HepG2 (cell line): ENCODE results near the gene ARFGAP2. TPM values are rescaled to one million over a fixed set of nuclear protein-coding genes. Genes with fewer than 3 reads are reported as not detected.

Experiments used
- ARNTL ChIP-seq: sonication (generic); formaldehyde crosslinking; IDR thresholded peaks from 2 replicates; pipeline ENCODE4 v1.4.0; 2020; ENCODE audit warnings: mild to moderate bottlenecking, missing genetic modification reagents
- FOXM1 ChIP-seq: sonication (generic); formaldehyde crosslinking; IDR thresholded peaks from 2 replicates; pipeline ENCODE4 v1.5.0; 2020; ENCODE audit warnings: missing genetic modification reagents
- HNRNPLL ChIP-seq: fragments of 200-400 bp; formaldehyde crosslinking; IDR thresholded peaks from 2 replicates; pipeline ENCODE4 v1.6.1; 2017; ENCODE audit warnings: mild to moderate bottlenecking, low read depth, low read length; ENCODE audit not compliant: poor library complexity, severe bottlenecking
- KLF9 ChIP-seq: IDR thresholded peaks from 2 replicates; pipeline ENCODE4 v1.6.1; 2016; ENCODE audit warnings: low read depth
- POLR2AphosphoS5 ChIP-seq: IDR thresholded peaks from 2 replicates; pipeline ENCODE4 v1.6.1; 2012; ENCODE audit warnings: low read depth, low read length
- RBFOX2 ChIP-seq: fragments of 200-400 bp; formaldehyde crosslinking; IDR thresholded peaks from 2 replicates; pipeline ENCODE4 v1.6.1; 2017; ENCODE audit warnings: low read depth, mild to moderate bottlenecking, low read length
- RFX5 ChIP-seq: IDR thresholded peaks from 2 replicates; pipeline ENCODE4 v1.6.1; 2011; ENCODE audit warnings: low read depth, low read length, improper control_type of control experiment
- SP2 ChIP-seq: sonication (generic); formaldehyde crosslinking; IDR thresholded peaks from 2 replicates; pipeline ENCODE4 v1.5.1; 2020; ENCODE audit warnings: mild to moderate bottlenecking, missing genetic modification reagents
- TGIF2 ChIP-seq: IDR thresholded peaks from 2 replicates; pipeline ENCODE4 v1.6.1; 2016; ENCODE audit warnings: control low read depth, missing compliant biosample characterization
- THYN1 ChIP-seq: sonication (generic); formaldehyde crosslinking; IDR thresholded peaks from 2 replicates; pipeline ENCODE4 v1.8.1; 2023; ENCODE audit warnings: low read depth, mild to moderate bottlenecking, moderate library complexity, missing genetic modification reagents, borderline replicate concordance
- ZMYM3 ChIP-seq: sonication (generic); formaldehyde crosslinking; IDR thresholded peaks from 2 replicates; pipeline ENCODE4 v1.5.1; 2020; ENCODE audit warnings: mild to moderate bottlenecking, missing genetic modification reagents
- ZNF430 ChIP-seq: sonication (generic); formaldehyde crosslinking; IDR thresholded peaks from 2 replicates; pipeline ENCODE4 v1.9.0; 2021; ENCODE audit warnings: mild to moderate bottlenecking, missing genetic modification reagents
- ZNF703 ChIP-seq: sonication (generic); formaldehyde crosslinking; IDR thresholded peaks from 2 replicates; pipeline ENCODE4 v1.5.1; 2020; ENCODE audit warnings: missing genetic modification reagents, mild to moderate bottlenecking, moderate library complexity, borderline replicate concordance
- polyA plus RNA-seq, 8 experiments: library from polyadenylated mRNA; depleted of rRNA in 3 of 8; stranded (reverse) in 7 of 8; unstranded in 1 of 8; fragments of >200 nt; fragmentation: Illumina TruSeq in 4 of 8; extraction: Trizol in 4 of 8; gene quantifications; 2 replicates each; pipeline versions ENCODE4 v1.2.1 to v1.2.3, GENCODE V29; 2011 to 2016; ENCODE audit warnings: low read depth in 4 of 8, missing spikeins in 1 of 8, mixed read lengths in 1 of 8; ENCODE audit not compliant: insufficient read depth in 1 of 8
- total RNA-seq, 5 experiments: library from RNA; depleted of rRNA; stranded (reverse); fragments of >200 nt; fragmentation: Illumina TruSeq; extraction: Trizol; gene quantifications; 2 replicates each; pipeline ENCODE4 v1.2.3, GENCODE V29; 2016; ENCODE audit warnings: low read depth in 1 of 5
- TF ChIP-seq, protein P1 (sequence below): sonication (generic); formaldehyde crosslinking; IDR thresholded peaks from 2 replicates; pipeline ENCODE4 v1.5.0; 2020; ENCODE audit warnings: mild to moderate bottlenecking, missing genetic modification reagents, borderline replicate concordance
- TF ChIP-seq, protein P2 (sequence below): sonication (generic); formaldehyde crosslinking; IDR thresholded peaks from 2 replicates; pipeline ENCODE4 v1.4.0; 2020; ENCODE audit warnings: missing genetic modification reagents
- TF ChIP-seq, protein P3 (sequence below): sonication (generic); formaldehyde crosslinking; IDR thresholded peaks from 2 replicates; pipeline ENCODE4 v1.4.0; 2020; ENCODE audit warnings: missing genetic modification reagents
- TF ChIP-seq, protein P4 (sequence below): sonication (generic); formaldehyde crosslinking; IDR thresholded peaks from 2 replicates; pipeline ENCODE4 v1.9.0; 2022; ENCODE audit warnings: missing genetic modification reagents, mild to moderate bottlenecking, borderline replicate concordance
- TF ChIP-seq, protein P5 (sequence below): sonication (generic); formaldehyde crosslinking; IDR thresholded peaks from 2 replicates; pipeline ENCODE4 v1.8.0; 2022; ENCODE audit warnings: low read depth, missing genetic modification reagents

Gene ARFGAP2
- total and polyA plus RNA-seq, 2 of the 13 experiments (the other 11 are each of a cell fraction or from before 2014, with no cell fraction given), result 32.3 to 75.3 TPM

DNA sequence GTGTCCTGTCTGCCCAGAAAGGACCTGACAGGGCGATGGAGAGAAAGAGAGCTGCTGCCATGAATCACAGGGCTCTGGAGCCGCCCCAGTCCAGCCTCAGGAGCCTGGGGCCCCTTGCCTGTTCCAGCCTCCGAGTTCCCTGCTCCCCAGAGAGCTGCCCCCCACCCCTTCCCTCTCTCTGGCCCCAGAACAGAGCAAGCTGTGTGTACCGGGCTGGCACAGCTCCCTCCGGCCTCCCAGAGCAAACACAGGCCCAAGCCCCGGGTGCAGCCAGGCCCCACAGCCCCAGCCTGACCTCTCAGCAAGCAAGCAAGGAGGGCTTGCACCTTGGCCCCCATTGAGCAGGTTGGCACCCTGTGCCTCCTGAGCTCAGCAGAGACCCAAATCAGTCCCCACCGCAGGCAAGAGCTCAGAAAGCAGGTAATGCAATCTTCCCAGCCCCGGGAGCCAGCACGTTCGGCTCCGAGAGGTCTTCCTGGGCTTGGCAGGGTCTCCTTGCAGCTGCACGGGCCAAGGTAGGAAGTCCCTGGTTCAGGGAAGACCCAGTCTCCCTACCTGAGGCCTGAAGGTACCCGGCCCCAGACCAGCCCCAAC, 8.1 kb upstream of the ARFGAP2 start (continued):
- TF ChIP-seq, protein P1, sequence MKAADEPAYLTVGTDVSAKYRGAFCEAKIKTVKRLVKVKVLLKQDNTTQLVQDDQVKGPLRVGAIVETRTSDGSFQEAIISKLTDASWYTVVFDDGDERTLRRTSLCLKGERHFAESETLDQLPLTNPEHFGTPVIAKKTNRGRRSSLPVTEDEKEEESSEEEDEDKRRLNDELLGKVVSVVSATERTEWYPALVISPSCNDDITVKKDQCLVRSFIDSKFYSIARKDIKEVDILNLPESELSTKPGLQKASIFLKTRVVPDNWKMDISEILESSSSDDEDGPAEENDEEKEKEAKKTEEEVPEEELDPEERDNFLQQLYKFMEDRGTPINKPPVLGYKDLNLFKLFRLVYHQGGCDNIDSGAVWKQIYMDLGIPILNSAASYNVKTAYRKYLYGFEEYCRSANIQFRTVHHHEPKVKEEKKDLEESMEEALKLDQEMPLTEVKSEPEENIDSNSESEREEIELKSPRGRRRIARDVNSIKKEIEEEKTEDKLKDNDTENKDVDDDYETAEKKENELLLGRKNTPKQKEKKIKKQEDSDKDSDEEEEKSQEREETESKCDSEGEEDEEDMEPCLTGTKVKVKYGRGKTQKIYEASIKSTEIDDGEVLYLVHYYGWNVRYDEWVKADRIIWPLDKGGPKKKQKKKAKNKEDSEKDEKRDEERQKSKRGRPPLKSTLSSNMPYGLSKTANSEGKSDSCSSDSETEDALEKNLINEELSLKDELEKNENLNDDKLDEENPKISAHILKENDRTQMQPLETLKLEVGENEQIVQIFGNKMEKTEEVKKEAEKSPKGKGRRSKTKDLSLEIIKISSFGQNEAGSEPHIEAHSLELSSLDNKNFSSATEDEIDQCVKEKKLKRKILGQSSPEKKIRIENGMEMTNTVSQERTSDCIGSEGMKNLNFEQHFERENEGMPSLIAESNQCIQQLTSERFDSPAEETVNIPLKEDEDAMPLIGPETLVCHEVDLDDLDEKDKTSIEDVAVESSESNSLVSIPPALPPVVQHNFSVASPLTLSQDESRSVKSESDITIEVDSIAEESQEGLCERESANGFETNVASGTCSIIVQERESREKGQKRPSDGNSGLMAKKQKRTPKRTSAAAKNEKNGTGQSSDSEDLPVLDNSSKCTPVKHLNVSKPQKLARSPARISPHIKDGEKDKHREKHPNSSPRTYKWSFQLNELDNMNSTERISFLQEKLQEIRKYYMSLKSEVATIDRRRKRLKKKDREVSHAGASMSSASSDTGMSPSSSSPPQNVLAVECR (CRISPR knock-in tag), result 0 out of 2 replicates have a peak, but pooled peaks have one; percentile 44
- TF ChIP-seq FOXM1, result no peak
- TF ChIP-seq, protein P2, sequence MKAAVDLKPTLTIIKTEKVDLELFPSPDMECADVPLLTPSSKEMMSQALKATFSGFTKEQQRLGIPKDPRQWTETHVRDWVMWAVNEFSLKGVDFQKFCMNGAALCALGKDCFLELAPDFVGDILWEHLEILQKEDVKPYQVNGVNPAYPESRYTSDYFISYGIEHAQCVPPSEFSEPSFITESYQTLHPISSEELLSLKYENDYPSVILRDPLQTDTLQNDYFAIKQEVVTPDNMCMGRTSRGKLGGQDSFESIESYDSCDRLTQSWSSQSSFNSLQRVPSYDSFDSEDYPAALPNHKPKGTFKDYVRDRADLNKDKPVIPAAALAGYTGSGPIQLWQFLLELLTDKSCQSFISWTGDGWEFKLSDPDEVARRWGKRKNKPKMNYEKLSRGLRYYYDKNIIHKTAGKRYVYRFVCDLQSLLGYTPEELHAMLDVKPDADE (CRISPR knock-in tag), result no peak
- TF ChIP-seq, protein P3, sequence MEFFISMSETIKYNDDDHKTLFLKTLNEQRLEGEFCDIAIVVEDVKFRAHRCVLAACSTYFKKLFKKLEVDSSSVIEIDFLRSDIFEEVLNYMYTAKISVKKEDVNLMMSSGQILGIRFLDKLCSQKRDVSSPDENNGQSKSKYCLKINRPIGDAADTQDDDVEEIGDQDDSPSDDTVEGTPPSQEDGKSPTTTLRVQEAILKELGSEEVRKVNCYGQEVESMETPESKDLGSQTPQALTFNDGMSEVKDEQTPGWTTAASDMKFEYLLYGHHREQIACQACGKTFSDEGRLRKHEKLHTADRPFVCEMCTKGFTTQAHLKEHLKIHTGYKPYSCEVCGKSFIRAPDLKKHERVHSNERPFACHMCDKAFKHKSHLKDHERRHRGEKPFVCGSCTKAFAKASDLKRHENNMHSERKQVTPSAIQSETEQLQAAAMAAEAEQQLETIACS (CRISPR knock-in tag), result 0 out of 2 replicates have a peak, but pooled peaks have one; percentile 13
- TF ChIP-seq, protein P4, sequence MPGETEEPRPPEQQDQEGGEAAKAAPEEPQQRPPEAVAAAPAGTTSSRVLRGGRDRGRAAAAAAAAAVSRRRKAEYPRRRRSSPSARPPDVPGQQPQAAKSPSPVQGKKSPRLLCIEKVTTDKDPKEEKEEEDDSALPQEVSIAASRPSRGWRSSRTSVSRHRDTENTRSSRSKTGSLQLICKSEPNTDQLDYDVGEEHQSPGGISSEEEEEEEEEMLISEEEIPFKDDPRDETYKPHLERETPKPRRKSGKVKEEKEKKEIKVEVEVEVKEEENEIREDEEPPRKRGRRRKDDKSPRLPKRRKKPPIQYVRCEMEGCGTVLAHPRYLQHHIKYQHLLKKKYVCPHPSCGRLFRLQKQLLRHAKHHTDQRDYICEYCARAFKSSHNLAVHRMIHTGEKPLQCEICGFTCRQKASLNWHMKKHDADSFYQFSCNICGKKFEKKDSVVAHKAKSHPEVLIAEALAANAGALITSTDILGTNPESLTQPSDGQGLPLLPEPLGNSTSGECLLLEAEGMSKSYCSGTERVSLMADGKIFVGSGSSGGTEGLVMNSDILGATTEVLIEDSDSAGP (CRISPR knock-in tag), result peak; percentile 81
- TF ChIP-seq POLR2AphosphoS5, result peak; percentile 47; the same call in 1 of the 2 replicates
- peak; percentile 53; the same call in 1 of the 2 replicates for TF ChIP-seq TGIF2 (CRISPR knock-in tag)
- 0 out of 2 replicates have a peak, but pooled peaks have one; percentile 36 for TF ChIP-seq ARNTL (CRISPR knock-in tag)
- TF ChIP-seq, protein P5, sequence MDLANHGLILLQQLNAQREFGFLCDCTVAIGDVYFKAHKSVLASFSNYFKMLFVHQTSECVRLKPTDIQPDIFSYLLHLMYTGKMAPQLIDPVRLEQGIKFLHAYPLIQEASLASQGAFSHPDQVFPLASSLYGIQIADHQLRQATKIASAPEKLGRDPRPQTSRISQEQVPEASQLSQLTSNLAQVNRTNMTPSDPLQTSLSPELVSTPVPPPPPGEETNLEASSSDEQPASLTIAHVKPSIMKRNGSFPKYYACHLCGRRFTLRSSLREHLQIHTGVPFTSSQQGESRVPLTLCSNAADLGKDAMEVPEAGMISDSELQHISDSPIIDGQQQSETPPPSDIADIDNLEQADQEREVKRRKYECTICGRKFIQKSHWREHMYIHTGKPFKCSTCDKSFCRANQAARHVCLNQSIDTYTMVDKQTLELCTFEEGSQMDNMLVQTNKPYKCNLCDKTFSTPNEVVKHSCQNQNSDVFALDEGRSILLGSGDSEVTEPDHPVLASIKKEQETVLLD (CRISPR knock-in tag), result 0 out of 2 replicates have a peak, but pooled peaks have one; percentile 29
- no peak; the same call in 1 of the 2 replicates for TF ChIP-seq ZMYM3 (CRISPR knock-in tag)
- peak; percentile 45 for TF ChIP-seq RBFOX2
- TF ChIP-seq SP2 (CRISPR knock-in tag), result no peak; the same call in 1 of the 2 replicates
- TF ChIP-seq RFX5, result no peak
- no peak for TF ChIP-seq ZNF430 (CRISPR knock-in tag)
- no peak for TF ChIP-seq KLF9 (CRISPR knock-in tag)
- TF ChIP-seq HNRNPLL, result peak; percentile 46
- peak; percentile 51; the same call in 1 of the 2 replicates for TF ChIP-seq ZNF703
- TF ChIP-seq THYN1 (CRISPR knock-in tag), result no peak
